ENCODE results near the gene PRR14. TPM values are rescaled to one million over a fixed set of nuclear protein-coding genes. Genes with fewer than 3 reads are reported as not detected.

Gene PRR14
- total and polyA plus RNA-seq, 2 of the 4 experiments (the other 2 are of a cell fraction): 1.4 to 11.9 TPM

- POLR2A ChIA-PET (ENCODE audit: unreplicated experiment): no interaction called here
- no TSS peak for BruUV-seq (replicated peaks)
- Histone ChIP-seq H3K56ac (ENCODE audit: extremely low read depth, insufficient read depth, low read length) (no peak overlapping the region), H2AK9ac (replicated peaks; ENCODE audit: low read depth, low read length, poor library complexity) (no peak overlapping the region), H3K4me2 (ENCODE audit: low read depth, low read length) (no peak overlapping the region), H3K27me3 (ENCODE audit: control insufficient read depth, insufficient read depth, low read length) (peaks cover 15% of the 10 kb centered on the region), H2AK5ac (ENCODE audit: low read depth, low read length) (no peak overlapping the region), H3K18ac (ENCODE audit: low read depth, low read length) (no peak overlapping the region), H2BK5ac (ENCODE audit: low read depth, low read length, poor library complexity, severe bottlenecking) (no peak overlapping the region), H3K4ac (ENCODE audit: low read depth, low read length) (no peak overlapping the region), H3K4me1 (ENCODE audit: control insufficient read depth, insufficient read depth, low read length) (no peaks in the 10 kb centered on the region), H3K14ac (replicated peaks; ENCODE audit: low read depth, low read length) (no peak overlapping the region), H4K5ac (ENCODE audit: low read depth, low read length) (no peak overlapping the region), H3K9ac (ENCODE audit: low read depth, low read length) (no peak overlapping the region), H3K4me3 (ENCODE audit: insufficient read depth, low read depth, low read length) (no peak overlapping the region), H4K91ac (ENCODE audit: insufficient read depth, low read depth, low read length) (no peak overlapping the region), H3K23ac (ENCODE audit: low read depth, low read length) (no peak overlapping the region), H3K9me1 (ENCODE audit: insufficient read depth, low read length) (no peaks in the 10 kb centered on the region), H4K20me1 (ENCODE audit: insufficient read depth, low read length) (no peaks in the 10 kb centered on the region), H2BK120ac (ENCODE audit: low read depth, low read length) (no peak overlapping the region), H3K79me1 (ENCODE audit: low read depth in 1 of 2, low read length in 2 of 2) (no peaks in the 10 kb centered on the region), H2BK20ac (ENCODE audit: low read depth, low read length) (no peak overlapping the region), H3K36me3 (ENCODE audit: control insufficient read depth, insufficient read depth, low read length) (no peaks in the 10 kb centered on the region), H3K27ac (ENCODE audit: insufficient read depth, low read length) (no peak overlapping the region), H4K8ac (ENCODE audit: low read depth in 2 of 2, low read length in 2 of 2) (no peak overlapping the region), H2BK15ac (ENCODE audit: low read depth, low read length) (no peak overlapping the region), H2AFZ (replicated peaks; ENCODE audit: low read length, poor library complexity) (no peak overlapping the region), H3K9me3 (ENCODE audit: control insufficient read depth, insufficient read depth, low read length) (peaks cover 8% of the 10 kb centered on the region; the same call in 1 of the 2 replicates)
- DNase-seq (no peak), ATAC-seq (ENCODE audit: low read depth) (no peak)
- TF ChIP-seq RCOR1 (IDR thresholded peaks at IDR 0.05; ENCODE audit: insufficient replicate concordance, low read length) (no peak), MAZ (IDR thresholded peaks at IDR 0.05; ENCODE audit: borderline replicate concordance, low read depth, low read length) (no peak), USF2 (IDR thresholded peaks at IDR 0.05; ENCODE audit: low read depth, low read length) (no peak), NFE2L2 (IDR thresholded peaks at IDR 0.05; ENCODE audit: low read depth, low read length) (no peak), BHLHE40 (IDR thresholded peaks at IDR 0.05; ENCODE audit: low read depth, low read length) (no peak), CEBPB (IDR thresholded peaks at IDR 0.05; ENCODE audit: low read depth, low read length) (no peak), MAFK (IDR thresholded peaks at IDR 0.05; ENCODE audit: low read depth, low read length) (no peak), CHD1 (IDR thresholded peaks at IDR 0.05; ENCODE audit: low read depth, low read length) (no peak), POLR2A (IDR thresholded peaks at IDR 0.05; ENCODE audit: low read depth, low read length) (no peak)
- TF ChIP-seq, protein P1, sequence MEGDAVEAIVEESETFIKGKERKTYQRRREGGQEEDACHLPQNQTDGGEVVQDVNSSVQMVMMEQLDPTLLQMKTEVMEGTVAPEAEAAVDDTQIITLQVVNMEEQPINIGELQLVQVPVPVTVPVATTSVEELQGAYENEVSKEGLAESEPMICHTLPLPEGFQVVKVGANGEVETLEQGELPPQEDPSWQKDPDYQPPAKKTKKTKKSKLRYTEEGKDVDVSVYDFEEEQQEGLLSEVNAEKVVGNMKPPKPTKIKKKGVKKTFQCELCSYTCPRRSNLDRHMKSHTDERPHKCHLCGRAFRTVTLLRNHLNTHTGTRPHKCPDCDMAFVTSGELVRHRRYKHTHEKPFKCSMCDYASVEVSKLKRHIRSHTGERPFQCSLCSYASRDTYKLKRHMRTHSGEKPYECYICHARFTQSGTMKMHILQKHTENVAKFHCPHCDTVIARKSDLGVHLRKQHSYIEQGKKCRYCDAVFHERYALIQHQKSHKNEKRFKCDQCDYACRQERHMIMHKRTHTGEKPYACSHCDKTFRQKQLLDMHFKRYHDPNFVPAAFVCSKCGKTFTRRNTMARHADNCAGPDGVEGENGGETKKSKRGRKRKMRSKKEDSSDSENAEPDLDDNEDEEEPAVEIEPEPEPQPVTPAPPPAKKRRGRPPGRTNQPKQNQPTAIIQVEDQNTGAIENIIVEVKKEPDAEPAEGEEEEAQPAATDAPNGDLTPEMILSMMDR (conservative IDR thresholded peaks at IDR 0.05; ENCODE audit: low read depth, low read length): no peak
- dilution Hi-C loops (cut with HindIII; ENCODE audit: low sequenced_read_pairs, unreplicated experiment) (no loop called here), intact Hi-C loops (cut with micrococcal nuclease) (no loop called here), in situ Hi-C loops (cut with MboI; ENCODE audit: low sequenced_read_pairs) (no loop called here)
- CTCF ChIA-PET: no interaction called here
- no CpG with 5 or more reads among the region's 9 CpGs for WGBS, 2 experiments (ENCODE audit: extremely low coverage in 2 of 2, insufficient read length in 1 of 2)
Measured at GRCh38 chr16:30626236-30626635, 24.5 kb upstream of the PRR14 start.
